GM23338 (cell line): ENCODE results near the gene VIL1.

Experiments used
- EZH2 ChIP-seq: fragments of 200-600 bp; sonication (generic); IDR thresholded peaks from one replicate; pipeline ENCODE4 v1.8.0; 2017; ENCODE audit warnings: antibody characterized with exemption, mild to moderate bottlenecking, low read depth; ENCODE audit not compliant: unreplicated experiment
- POLR2AphosphoS5 ChIP-seq: IDR thresholded peaks from 2 replicates; pipeline ENCODE4 v1.6.1; 2016; ENCODE audit warnings: antibody characterized with exemption, low read depth
- TF ChIP-seq, protein P1 (sequence below), 2 experiments: fragments of 200-600 bp in 1 of 2; sonication (generic) in 1 of 2; conservative IDR thresholded peaks; 2 replicates each; pipeline versions ENCODE4 v1.5.1 to v1.6.1; 2016 to 2017; ENCODE audit warnings: antibody characterized with exemption in 2 of 2, low read depth in 2 of 2, mild to moderate bottlenecking in 2 of 2, moderate library complexity in 1 of 2
- TF ChIP-seq, protein P2 (sequence below): IDR thresholded peaks from 2 replicates; pipeline ENCODE4 v1.6.1; 2016; ENCODE audit warnings: antibody characterized with exemption
- TF ChIP-seq, protein P3 (sequence below): IDR thresholded peaks from one replicate; pipeline ENCODE4 v1.6.1; 2018; ENCODE audit warnings: antibody characterized with exemption; ENCODE audit not compliant: unreplicated experiment

DNA sequence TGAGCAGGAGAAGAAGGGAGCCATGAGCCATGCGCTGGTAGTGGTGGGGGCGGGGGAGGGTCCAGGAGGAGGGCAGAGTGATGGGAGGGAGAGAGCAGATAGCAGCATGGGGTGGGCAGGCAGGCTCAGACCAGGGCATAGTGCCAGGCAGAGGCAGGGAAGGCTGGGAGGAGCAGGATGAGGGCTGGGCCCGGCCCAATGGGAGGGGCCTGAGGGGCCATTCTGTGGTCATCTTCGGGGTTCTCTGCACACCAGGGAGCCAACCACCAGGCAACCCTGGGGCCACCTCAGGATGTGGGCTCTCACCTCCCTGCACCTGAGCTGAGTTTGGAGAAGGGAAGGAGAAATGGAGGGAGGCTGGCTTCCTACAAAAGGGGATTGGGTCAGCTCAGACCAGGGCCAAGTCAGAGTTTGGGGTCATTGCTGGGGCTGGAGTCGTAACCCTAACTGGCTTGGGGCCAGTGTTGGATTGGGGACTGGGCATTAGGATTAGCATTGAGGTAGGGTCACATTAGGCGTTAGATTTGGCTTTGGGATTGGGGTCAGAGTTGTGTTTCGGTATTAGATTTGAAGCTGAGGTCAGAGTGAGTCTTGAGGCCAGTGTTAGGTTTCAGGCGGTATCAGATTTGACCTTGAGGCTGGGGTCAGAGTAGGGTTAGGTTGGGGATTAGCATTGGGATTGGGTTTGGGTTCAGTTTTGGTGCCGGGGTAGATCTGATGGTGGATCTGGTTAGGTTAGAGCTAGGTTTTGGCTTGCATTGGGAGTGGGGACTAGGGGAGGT lies 11.2 kb downstream of the VIL1 start:
- TF ChIP-seq POLR2AphosphoS5 (no peak), EZH2 (no peak)
- TF ChIP-seq, protein P1, sequence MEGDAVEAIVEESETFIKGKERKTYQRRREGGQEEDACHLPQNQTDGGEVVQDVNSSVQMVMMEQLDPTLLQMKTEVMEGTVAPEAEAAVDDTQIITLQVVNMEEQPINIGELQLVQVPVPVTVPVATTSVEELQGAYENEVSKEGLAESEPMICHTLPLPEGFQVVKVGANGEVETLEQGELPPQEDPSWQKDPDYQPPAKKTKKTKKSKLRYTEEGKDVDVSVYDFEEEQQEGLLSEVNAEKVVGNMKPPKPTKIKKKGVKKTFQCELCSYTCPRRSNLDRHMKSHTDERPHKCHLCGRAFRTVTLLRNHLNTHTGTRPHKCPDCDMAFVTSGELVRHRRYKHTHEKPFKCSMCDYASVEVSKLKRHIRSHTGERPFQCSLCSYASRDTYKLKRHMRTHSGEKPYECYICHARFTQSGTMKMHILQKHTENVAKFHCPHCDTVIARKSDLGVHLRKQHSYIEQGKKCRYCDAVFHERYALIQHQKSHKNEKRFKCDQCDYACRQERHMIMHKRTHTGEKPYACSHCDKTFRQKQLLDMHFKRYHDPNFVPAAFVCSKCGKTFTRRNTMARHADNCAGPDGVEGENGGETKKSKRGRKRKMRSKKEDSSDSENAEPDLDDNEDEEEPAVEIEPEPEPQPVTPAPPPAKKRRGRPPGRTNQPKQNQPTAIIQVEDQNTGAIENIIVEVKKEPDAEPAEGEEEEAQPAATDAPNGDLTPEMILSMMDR (conservative IDR thresholded peaks at IDR 0.05; ENCODE audit: low read depth in 2 of 2): no peak
- TF ChIP-seq, protein P2, sequence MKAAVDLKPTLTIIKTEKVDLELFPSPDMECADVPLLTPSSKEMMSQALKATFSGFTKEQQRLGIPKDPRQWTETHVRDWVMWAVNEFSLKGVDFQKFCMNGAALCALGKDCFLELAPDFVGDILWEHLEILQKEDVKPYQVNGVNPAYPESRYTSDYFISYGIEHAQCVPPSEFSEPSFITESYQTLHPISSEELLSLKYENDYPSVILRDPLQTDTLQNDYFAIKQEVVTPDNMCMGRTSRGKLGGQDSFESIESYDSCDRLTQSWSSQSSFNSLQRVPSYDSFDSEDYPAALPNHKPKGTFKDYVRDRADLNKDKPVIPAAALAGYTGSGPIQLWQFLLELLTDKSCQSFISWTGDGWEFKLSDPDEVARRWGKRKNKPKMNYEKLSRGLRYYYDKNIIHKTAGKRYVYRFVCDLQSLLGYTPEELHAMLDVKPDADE: no peak
- TF ChIP-seq, protein P3, sequence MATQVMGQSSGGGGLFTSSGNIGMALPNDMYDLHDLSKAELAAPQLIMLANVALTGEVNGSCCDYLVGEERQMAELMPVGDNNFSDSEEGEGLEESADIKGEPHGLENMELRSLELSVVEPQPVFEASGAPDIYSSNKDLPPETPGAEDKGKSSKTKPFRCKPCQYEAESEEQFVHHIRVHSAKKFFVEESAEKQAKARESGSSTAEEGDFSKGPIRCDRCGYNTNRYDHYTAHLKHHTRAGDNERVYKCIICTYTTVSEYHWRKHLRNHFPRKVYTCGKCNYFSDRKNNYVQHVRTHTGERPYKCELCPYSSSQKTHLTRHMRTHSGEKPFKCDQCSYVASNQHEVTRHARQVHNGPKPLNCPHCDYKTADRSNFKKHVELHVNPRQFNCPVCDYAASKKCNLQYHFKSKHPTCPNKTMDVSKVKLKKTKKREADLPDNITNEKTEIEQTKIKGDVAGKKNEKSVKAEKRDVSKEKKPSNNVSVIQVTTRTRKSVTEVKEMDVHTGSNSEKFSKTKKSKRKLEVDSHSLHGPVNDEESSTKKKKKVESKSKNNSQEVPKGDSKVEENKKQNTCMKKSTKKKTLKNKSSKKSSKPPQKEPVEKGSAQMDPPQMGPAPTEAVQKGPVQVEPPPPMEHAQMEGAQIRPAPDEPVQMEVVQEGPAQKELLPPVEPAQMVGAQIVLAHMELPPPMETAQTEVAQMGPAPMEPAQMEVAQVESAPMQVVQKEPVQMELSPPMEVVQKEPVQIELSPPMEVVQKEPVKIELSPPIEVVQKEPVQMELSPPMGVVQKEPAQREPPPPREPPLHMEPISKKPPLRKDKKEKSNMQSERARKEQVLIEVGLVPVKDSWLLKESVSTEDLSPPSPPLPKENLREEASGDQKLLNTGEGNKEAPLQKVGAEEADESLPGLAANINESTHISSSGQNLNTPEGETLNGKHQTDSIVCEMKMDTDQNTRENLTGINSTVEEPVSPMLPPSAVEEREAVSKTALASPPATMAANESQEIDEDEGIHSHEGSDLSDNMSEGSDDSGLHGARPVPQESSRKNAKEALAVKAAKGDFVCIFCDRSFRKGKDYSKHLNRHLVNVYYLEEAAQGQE: no peak
